Measurements from ENCODE around the gene KIAA1755.

The KIAA1755 gene

DNA sequence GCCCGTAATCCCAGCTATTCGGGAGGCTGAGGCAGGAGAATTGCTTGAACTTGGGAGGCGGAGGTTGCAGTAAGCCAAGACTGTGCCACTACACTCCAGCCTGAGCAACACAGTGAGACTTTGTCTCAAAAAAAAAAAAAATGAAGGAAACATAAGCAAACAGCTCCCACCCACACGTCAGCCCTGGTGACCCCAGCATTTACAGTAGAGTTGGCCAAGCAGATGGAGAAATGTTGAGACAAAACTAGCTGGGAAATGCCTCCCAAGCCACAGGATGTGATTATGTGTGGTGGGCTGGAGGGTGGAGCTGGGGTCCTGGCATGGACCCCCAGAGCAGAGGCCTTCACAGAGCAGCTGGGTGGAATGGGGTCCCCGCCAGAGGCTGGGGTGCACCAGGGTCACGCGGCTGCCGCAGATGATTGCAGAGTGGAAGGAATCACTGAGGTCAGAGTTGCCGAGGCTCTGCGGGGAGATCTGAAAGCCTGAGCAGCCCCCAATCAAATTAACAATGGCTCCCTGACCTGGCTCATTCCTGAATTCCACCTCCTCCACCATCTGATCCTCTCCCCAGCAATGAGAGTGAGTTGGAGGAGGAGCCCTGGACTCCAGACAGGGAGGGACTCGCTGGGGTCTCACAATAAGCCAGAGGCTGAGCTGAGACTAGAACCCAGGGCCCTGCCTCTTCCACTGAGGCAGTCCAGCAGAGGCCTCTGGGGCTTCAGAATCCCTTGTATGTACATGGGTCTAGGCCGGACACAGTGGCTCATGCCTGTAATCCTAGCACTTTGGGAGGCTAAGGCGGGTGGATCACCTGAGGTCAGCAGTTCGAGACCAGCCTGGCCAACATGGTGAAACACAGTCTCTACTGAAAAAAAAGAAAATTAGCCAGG is 60.8 kb downstream of the KIAA1755 start:
- H3K4me1 ChIP-seq (ENCODE audit: control insufficient read depth in 5 of 5, insufficient read depth in 5 of 5, low read length in 5 of 5) = peaks cover 6 to 25% (median 14%) of the 10 kb centered on the region in 5 donors

DNA sequence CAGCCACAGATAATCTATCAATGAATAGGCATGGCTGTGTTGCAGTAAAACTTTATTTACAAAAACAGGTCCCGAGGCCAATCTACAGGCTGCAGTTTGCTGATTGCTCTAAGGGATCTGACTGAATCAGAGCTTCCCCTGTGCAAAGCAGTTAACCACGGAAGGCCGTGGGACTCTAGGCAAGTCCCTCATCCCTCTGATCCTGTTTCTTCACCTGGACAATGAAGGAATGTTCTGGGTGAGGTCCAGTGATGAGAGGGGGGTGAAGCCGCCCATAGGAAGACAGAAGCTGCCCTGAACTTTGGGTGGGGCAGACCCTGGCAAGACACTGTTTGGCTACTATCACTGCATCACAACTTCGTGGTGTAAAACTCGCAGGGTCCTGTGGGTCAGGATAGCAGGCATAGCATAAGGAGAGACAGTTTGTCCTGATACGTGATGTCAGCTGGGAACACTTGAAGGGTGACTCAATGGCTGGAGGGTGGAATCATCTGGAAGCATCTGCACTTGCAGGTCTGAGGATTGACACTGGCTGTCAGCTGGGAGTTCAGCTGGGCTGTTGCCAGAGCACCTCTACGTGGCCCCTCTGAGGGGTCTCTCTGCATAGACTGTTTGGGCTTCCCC is 62.2 kb downstream of the KIAA1755 start:
- no peaks in the 10 kb centered on the region for H3K9me3 ChIP-seq (ENCODE audit: control insufficient read depth in 5 of 5, low read length in 5 of 5)
- no peak overlapping the region for H3K27ac ChIP-seq (ENCODE audit: low read depth, low read length)

More for the DNA sequence above, 60.8 kb downstream of the KIAA1755 start:
- peaks cover 4 to 22% (median 10%) of the 10 kb centered on the region in 5 donors for H3K27me3 ChIP-seq (ENCODE audit: control insufficient read depth in 5 of 5, insufficient read depth in 4 of 5, low read length in 5 of 5)
- H3K36me3 ChIP-seq (ENCODE audit: control insufficient read depth in 5 of 5, insufficient read depth in 5 of 5, low read length in 5 of 5) = no peaks in the 10 kb centered on the region
- H3K9ac ChIP-seq (ENCODE audit: low read length in 5 of 5) = no peak overlapping the region
- H3K4me3 ChIP-seq (ENCODE audit: low read depth in 1 of 5, low read length in 5 of 5) = no peak overlapping the region
- H3K9me3 ChIP-seq (ENCODE audit: control insufficient read depth in 5 of 5, low read length in 5 of 5) = no peaks in the 10 kb centered on the region
- H3K27ac ChIP-seq (ENCODE audit: low read depth, low read length) = no peak overlapping the region

DNA sequence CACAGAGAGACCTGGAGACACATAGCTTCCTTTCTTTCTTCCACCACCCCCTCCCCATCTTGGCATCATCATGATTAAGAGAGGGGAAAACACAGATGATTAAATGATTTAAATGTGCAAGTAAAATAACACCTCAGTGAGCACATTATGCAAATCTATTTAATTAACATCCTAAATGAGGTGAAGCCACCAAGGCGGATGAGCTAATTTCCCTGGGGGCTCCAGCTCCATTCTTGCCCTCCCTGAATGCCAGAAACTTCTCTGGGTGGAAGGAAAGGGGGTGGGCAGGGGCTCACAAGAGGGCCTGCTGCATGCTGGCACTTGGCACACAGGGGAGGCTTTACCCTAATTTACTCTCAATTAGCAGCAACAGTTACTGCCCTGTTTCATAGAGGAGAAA is 62.9 kb downstream of the KIAA1755 start:
- no peaks in the 10 kb centered on the region for H3K9me3 ChIP-seq (ENCODE audit: control insufficient read depth in 5 of 5, low read length in 5 of 5)
- no peaks in the 10 kb centered on the region for H3K36me3 ChIP-seq (ENCODE audit: control insufficient read depth in 5 of 5, insufficient read depth in 5 of 5, low read length in 5 of 5)
- H3K27me3 ChIP-seq (ENCODE audit: control insufficient read depth in 5 of 5, insufficient read depth in 4 of 5, low read length in 5 of 5) = peaks cover 3 to 18% (median 5%) of the 10 kb centered on the region in 5 donors
- H3K9ac ChIP-seq (ENCODE audit: low read length in 5 of 5) = no peak overlapping the region
- H3K4me1 ChIP-seq (ENCODE audit: control insufficient read depth in 5 of 5, insufficient read depth in 5 of 5, low read length in 5 of 5) = peaks cover 6 to 25% (median 14%) of the 10 kb centered on the region in 5 donors
- no peak overlapping the region for H3K4me3 ChIP-seq (ENCODE audit: low read depth in 1 of 5, low read length in 5 of 5)
- H3K27ac ChIP-seq (ENCODE audit: low read depth, low read length) = no peak overlapping the region

More for the DNA sequence above, 62.2 kb downstream of the KIAA1755 start:
- Histone ChIP-seq H3K9ac (ENCODE audit: low read length in 5 of 5) (no peak overlapping the region), H3K4me3 (ENCODE audit: low read depth in 1 of 5, low read length in 5 of 5) (no peak overlapping the region), H3K4me1 (ENCODE audit: control insufficient read depth in 5 of 5, insufficient read depth in 5 of 5, low read length in 5 of 5) (peaks cover 6 to 25% (median 14%) of the 10 kb centered on the region in 5 donors), H3K27me3 (ENCODE audit: control insufficient read depth in 5 of 5, insufficient read depth in 4 of 5, low read length in 5 of 5) (peaks cover 4 to 21% (median 10%) of the 10 kb centered on the region in 5 donors), H3K36me3 (ENCODE audit: control insufficient read depth in 5 of 5, insufficient read depth in 5 of 5, low read length in 5 of 5) (no peaks in the 10 kb centered on the region)

- H3K9ac ChIP-seq (ENCODE audit: low read length in 5 of 5) = no peak overlapping the region
- no peak overlapping the region for H3K4me3 ChIP-seq (ENCODE audit: low read depth in 1 of 5, low read length in 5 of 5)
- no peaks in the 10 kb centered on the region for H3K9me3 ChIP-seq (ENCODE audit: control insufficient read depth in 5 of 5, low read length in 5 of 5)
- no peaks in the 10 kb centered on the region for H3K36me3 ChIP-seq (ENCODE audit: control insufficient read depth in 5 of 5, insufficient read depth in 5 of 5, low read length in 5 of 5)
- peaks cover 0 to 18% (median 3%) of the 10 kb centered on the region in 5 donors for H3K27me3 ChIP-seq (ENCODE audit: control insufficient read depth in 5 of 5, insufficient read depth in 4 of 5, low read length in 5 of 5)
- peaks cover 6 to 25% (median 14%) of the 10 kb centered on the region in 5 donors for H3K4me1 ChIP-seq (ENCODE audit: control insufficient read depth in 5 of 5, insufficient read depth in 5 of 5, low read length in 5 of 5)
- no peak overlapping the region for H3K27ac ChIP-seq (ENCODE audit: low read depth, low read length)
Observed at GRCh38 chr20:38197217-38197616, 63.3 kb downstream of the KIAA1755 start.

GRCh38 chr20:38196592-38196991 is 63.9 kb downstream of the KIAA1755 start:
- H3K27me3 ChIP-seq (ENCODE audit: control insufficient read depth in 5 of 5, insufficient read depth in 4 of 5, low read length in 5 of 5) = peaks cover 0 to 15% (median 3%) of the 10 kb centered on the region in 5 donors
- H3K27ac ChIP-seq (ENCODE audit: low read depth, low read length) = no peak overlapping the region
- H3K4me3 ChIP-seq (ENCODE audit: low read depth in 1 of 5, low read length in 5 of 5) = no peak overlapping the region
- no peak overlapping the region for H3K9ac ChIP-seq (ENCODE audit: low read length in 5 of 5)
- H3K36me3 ChIP-seq (ENCODE audit: control insufficient read depth in 5 of 5, insufficient read depth in 5 of 5, low read length in 5 of 5) = no peaks in the 10 kb centered on the region
- no peaks in the 10 kb centered on the region for H3K9me3 ChIP-seq (ENCODE audit: control insufficient read depth in 5 of 5, low read length in 5 of 5)
- peaks cover 6 to 25% (median 14%) of the 10 kb centered on the region in 5 donors for H3K4me1 ChIP-seq (ENCODE audit: control insufficient read depth in 5 of 5, insufficient read depth in 5 of 5, low read length in 5 of 5)

DNA sequence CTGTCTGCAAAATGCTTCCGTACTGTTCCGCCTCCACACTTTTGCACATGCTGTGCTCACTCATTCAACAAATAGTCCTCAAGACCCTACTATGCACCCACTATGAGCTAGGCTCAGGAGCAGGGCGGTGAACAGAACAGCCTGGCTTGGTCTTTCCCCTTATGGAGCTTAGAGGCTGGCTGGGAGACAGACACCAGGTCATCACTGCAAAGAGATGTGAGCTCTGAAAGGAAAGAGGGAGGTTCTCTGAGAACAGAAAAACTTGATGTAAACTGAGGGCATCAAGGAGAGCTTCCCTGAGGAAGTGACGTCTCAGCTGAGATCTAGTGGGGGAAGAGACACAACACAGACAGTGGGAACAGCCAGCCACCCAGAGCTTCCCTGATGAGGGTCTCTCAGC is 64.5 kb downstream of the KIAA1755 start:
- Histone ChIP-seq H3K36me3 (ENCODE audit: control insufficient read depth in 5 of 5, insufficient read depth in 5 of 5, low read length in 5 of 5) (no peaks in the 10 kb centered on the region), H3K9me3 (ENCODE audit: control insufficient read depth in 5 of 5, low read length in 5 of 5) (no peaks in the 10 kb centered on the region), H3K4me1 (ENCODE audit: control insufficient read depth in 5 of 5, insufficient read depth in 5 of 5, low read length in 5 of 5) (peaks cover 4 to 21% (median 12%) of the 10 kb centered on the region in 5 donors), H3K4me3 (ENCODE audit: low read depth in 1 of 5, low read length in 5 of 5) (no peak overlapping the region), H3K27me3 (ENCODE audit: control insufficient read depth in 5 of 5, insufficient read depth in 4 of 5, low read length in 5 of 5) (peaks cover 0 to 10% (median 3%) of the 10 kb centered on the region in 5 donors), H3K9ac (ENCODE audit: low read length in 5 of 5) (no peak overlapping the region), H3K27ac (ENCODE audit: low read depth, low read length) (no peak overlapping the region)

DNA sequence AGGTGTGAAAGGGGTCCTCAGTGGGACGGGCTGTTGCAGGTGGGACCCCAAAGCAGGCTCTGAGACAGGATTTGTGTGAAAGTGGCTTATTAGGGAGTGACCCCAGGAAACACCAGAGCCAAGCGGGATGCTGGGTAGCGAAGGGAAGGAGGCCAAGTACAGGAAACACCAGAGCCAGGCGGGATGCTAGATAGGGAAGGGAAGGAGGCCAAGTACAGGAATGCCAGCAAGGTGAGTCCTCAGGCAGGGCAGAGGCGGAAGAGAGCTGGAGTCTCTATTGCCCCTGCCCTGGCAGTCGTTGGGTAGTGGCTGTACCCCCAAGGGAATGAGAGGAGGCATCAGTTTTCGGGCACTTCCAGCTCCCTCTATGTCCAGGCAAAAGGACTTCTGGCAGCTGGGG is 65.0 kb downstream of the KIAA1755 start:
- H3K27ac ChIP-seq (ENCODE audit: low read depth, low read length) = no peak overlapping the region
- no peak overlapping the region for H3K9ac ChIP-seq (ENCODE audit: low read length in 5 of 5)

GRCh38 chr20:38194971-38195504 is 65.5 kb downstream of the KIAA1755 start:
- Histone ChIP-seq H3K27me3 (ENCODE audit: control insufficient read depth in 5 of 5, insufficient read depth in 4 of 5, low read length in 5 of 5) (peaks cover 0 to 9% (median 3%) of the 10 kb centered on the region in 5 donors), H3K4me1 (ENCODE audit: control insufficient read depth in 5 of 5, insufficient read depth in 5 of 5, low read length in 5 of 5) (peaks cover 4 to 20% (median 11%) of the 10 kb centered on the region in 5 donors), H3K36me3 (ENCODE audit: control insufficient read depth in 5 of 5, insufficient read depth in 5 of 5, low read length in 5 of 5) (no peaks in the 10 kb centered on the region), H3K9me3 (ENCODE audit: control insufficient read depth in 5 of 5, low read length in 5 of 5) (no peaks in the 10 kb centered on the region), H3K9ac (ENCODE audit: low read length in 5 of 5) (no peak overlapping the region), H3K4me3 (ENCODE audit: low read depth in 1 of 5, low read length in 5 of 5) (no peak overlapping the region), H3K27ac (ENCODE audit: low read depth, low read length) (no peak overlapping the region)

More for the DNA sequence above, 65.0 kb downstream of the KIAA1755 start:
- H3K4me3 ChIP-seq (ENCODE audit: low read depth in 1 of 5, low read length in 5 of 5) = no peak overlapping the region
- no peaks in the 10 kb centered on the region for H3K9me3 ChIP-seq (ENCODE audit: control insufficient read depth in 5 of 5, low read length in 5 of 5)
- peaks cover 4 to 20% (median 11%) of the 10 kb centered on the region in 5 donors for H3K4me1 ChIP-seq (ENCODE audit: control insufficient read depth in 5 of 5, insufficient read depth in 5 of 5, low read length in 5 of 5)
- H3K36me3 ChIP-seq (ENCODE audit: control insufficient read depth in 5 of 5, insufficient read depth in 5 of 5, low read length in 5 of 5) = no peaks in the 10 kb centered on the region
- H3K27me3 ChIP-seq (ENCODE audit: control insufficient read depth in 5 of 5, insufficient read depth in 4 of 5, low read length in 5 of 5) = peaks cover 0 to 10% (median 3%) of the 10 kb centered on the region in 5 donors

- no peaks in the 10 kb centered on the region for H3K9me3 ChIP-seq (ENCODE audit: control insufficient read depth in 5 of 5, low read length in 5 of 5)
- H3K27me3 ChIP-seq (ENCODE audit: control insufficient read depth in 5 of 5, insufficient read depth in 4 of 5, low read length in 5 of 5) = peaks cover 0 to 5% (median 0%) of the 10 kb centered on the region in 5 donors
- no peak overlapping the region for H3K27ac ChIP-seq (ENCODE audit: low read depth, low read length)
- H3K9ac ChIP-seq (ENCODE audit: low read length in 5 of 5) = no peak overlapping the region
- no peak overlapping the region for H3K4me3 ChIP-seq (ENCODE audit: low read depth in 1 of 5, low read length in 5 of 5)
- no peaks in the 10 kb centered on the region for H3K36me3 ChIP-seq (ENCODE audit: control insufficient read depth in 5 of 5, insufficient read depth in 5 of 5, low read length in 5 of 5)
- peaks cover 4 to 20% (median 11%) of the 10 kb centered on the region in 5 donors for H3K4me1 ChIP-seq (ENCODE audit: control insufficient read depth in 5 of 5, insufficient read depth in 5 of 5, low read length in 5 of 5)
Observed at GRCh38 chr20:38193586-38194105, 66.9 kb downstream of the KIAA1755 start.

All from subcutaneous abdominal adipose tissue (tissue), 5 donors.